NCI-H128 (cell line): ENCODE results near the gene VIT.

Experiments
- DNase-seq: peaks from one replicate; lab custom pipeline; 2025; ENCODE audit not compliant: unreplicated experiment; lab: John Stamatoyannopoulos, UW

The VIT gene

DNA sequence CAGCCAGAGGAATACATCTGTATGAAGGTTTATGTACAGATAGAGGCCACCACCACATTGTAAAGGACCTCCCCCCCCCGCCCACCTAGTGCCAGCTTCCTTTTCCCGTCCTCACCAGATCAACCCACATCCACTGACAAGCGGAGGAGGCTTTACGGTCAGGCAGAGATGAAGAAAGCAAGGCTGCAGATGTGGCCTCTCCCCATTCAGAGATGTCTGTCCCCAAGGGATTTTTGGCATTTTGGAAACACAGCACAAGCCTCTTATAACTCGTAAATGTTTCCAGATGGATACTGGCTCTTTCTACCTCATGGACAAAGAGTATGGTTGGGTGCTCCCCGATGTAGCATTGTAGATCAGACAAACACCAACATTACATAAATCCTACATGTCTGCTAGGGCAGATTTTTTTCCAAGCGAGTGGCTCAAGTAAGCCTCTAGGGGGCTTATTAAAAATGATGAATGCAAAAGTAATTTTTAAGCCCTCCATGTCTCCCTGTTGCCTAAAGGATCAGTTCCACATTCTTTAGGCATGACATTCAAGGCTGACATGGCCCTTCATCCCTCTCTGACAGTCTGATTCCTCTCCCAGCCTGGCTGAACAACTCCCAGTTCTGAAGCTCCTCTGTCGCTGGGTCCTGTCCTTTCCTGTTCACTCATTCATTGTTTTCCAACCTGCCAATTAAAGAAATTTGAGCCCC lies 11.7 kb downstream of the VIT start:
- no peak for DNase-seq

DNA sequence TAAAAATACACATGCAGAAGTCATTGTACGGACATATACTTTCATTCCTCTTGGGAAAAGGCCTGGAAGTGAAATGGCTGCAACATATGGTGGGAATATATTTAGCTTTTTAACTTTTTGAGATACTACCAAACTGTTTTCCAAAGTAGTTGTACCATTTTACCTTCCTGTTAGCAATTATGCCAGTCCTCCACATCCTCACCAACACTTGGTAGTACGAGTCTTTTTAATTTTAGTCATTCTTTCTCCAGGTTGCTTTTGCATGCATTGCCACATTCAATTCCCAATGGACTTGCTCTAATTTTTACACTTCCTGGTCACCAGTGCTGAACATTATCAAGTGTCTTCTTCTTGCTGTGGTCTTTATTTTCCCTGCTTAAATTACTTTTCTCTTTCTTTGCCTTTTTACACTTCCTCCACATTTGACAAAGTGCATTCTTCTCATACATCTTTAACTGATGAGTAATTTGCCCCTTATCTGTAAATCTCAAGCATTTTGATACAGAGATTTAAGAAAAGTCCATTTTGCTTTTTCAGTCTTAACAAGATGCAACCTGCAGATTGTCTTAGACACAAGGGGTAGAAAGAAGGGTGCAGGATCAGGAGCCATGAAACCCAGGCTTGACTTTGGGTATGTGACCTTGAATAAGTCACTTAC lies 14.5 kb downstream of the VIT start:
- no peak for DNase-seq

DNA sequence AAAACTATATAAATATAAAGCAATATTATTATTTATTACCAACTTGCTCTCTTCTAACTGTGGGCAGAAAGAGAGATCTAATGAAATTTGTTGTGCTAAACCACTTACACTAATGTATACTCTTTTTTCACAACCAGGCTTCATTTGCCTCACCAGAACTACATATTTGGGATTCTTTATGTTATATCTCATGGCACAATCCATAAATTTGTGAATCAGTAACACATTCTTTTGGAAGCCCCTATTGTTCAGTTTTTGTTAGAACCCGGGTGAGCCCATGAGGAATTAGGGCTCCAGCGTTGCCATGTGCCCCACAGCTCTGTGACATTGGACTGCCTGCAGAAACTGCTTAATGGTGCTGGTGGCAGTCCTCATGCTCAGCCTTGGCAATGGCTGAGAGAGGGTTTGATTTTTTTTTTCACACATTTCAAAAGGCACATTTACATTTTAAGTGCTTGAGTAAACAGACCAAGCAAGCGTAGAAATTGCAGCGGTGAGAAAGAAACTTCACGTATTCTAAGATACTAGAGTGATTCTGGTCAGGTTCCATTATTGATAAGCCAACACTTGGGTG lies 15.3 kb downstream of the VIT start:
- DNase-seq = no peak

DNA sequence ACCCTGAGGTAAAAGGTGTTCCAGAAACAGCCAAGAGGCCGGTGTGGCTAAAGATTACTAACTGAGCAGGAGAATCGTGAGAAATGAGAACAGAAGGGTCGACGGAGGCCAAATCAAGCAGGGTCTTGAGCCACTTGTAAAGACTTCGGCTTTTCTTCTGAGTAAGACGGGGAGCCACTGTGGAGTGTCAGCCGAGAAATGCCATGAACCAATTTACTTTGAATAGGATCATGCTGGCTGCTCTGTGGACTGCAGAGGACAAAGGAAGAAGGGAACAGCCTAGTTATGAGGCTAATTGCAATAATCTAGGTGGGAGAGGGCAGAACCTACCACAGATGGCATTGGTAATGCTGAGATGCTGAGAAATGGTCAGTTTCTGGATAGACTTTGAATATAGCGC lies 16.8 kb downstream of the VIT start:
- DNase-seq = no peak

DNA sequence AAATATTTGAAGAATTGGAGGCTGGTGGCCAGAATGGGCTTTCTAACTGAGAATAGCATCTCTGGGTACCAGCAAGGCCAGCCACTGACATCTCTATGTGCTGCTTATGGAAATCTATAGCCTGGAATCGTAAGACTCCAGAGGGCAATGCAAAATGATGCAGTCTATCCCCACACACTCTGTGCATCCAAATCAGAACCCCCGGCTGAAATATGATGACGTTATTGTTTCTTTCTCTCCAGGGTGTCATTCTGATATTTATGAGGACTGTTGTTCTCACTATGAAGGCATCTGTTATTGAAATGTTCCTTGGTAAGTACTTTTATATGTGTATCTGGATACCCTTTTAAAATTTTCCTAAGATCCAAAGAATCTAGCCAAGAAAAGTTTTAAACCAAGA lies 19.6 kb downstream of the VIT start:
- no peak for DNase-seq

DNA sequence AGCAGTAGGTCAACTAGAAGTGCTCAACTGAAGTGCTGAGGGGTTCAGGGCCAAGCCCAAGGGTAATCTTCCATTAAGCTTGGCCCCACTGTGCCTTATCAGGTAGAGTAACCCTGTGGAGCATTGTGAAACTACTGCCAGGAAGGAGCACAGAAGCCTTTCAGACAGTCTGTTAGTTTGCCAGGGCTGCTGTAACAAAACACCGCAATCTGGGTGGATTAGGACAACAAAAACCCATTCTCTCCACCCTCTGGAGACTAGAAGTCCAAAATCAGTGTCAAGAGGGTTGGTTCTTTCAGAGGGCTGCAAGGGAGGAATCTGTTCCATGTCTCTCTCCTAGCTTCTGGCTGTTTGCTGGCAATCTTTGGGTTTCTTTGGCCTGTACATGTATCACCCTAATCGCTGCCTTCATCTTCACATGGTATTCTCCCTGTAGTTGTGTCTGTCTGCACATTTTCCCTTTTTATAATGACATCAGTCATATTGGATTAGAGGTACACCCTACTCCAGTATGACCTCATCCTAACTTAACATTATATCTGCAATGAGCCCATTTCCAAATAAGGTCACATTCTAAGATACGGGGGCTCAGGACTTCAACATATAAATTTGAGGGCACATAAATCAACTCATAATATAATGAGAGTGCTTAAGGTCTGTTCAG lies 21.2 kb downstream of the VIT start:
- DNase-seq = no peak

DNA sequence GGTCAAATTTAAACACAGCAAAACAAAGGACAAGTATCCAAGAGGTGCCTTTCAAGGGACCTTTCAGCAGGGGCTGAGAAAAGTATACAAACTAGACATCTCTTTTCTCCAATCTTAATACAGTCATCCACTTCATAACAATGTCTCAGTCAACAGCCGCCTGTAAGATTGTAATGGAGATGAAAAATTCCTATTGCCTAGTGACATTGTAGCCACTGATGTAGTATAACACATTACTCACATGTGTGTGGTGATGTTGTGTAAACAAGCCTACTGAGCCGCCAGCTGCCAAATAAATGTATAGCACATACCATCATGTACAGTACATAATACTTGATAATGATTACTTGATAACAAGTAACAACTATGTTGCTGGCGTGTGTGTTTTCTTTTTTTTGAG lies 31.0 kb downstream of the VIT start:
- DNase-seq = no peak

DNA sequence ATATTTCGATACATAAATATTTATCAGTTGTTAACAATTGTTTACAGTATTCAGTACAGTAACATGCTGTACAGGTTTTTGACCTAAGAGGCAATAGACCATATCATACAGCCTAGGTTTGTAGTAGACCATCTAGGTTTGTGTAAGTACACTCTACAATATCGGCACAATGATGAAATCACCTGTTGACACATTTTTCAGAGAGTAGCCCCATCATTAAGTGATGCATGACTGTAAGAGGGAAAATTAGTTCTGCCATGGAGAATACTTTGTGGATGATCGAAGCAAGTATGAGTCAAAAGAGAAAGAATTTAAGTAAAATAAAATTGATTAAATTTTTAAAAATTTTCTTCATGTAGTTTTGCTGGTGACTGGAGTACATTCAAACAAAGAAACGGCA lies 32.6 kb downstream of the VIT start:
- DNase-seq = no peak

DNA sequence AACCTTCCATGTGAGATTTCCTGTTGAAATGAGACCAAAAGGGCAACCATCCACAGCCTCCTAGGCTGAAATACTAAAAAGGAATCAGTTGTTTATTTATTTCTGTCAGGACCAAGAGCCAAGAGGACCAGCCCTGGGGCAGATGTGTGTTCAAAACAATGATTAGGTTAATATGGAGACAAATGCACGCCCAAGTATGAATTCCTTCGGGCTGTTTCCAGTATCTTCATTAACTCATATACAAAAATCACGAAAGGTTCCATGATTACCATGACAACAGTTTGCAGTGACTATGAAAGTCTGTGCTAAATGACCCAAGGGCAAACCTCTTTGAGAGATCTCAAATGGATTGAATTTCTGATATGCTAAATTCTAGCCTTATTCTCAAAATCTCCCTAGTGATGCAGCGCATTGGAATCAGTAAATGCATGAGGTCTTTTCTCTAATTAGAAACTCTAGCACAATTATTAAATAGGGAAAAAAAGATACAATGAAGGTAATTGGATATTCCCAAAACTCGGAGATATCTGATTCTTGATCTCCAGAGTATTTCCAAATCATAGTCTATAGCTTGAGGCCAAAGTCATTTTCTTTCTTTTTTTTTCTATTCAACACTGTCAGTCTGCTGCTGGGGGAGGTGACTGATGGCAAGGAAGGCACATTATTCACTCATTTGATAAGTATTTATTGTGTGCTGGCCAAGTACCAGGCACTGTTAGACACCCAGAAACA lies 35.6 kb downstream of the VIT start:
- DNase-seq = no peak

DNA sequence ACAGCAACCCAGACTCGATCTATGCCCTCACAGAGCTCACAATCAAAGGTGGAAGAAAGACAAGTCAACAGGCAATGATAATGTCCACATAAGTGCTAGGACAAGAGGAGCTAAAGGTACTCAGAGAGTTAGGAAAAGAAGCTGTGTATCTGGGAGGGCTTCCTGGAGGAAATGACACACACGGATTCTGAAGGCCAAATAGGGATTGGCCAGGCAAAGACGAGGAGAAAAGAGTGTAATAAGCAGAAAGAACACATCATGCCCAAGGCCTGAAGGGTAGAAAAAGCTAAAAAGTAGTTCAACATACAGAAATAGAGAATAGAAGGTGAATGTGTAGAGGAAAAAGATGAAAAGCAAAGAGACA lies 36.1 kb downstream of the VIT start:
- DNase-seq = no peak

DNA sequence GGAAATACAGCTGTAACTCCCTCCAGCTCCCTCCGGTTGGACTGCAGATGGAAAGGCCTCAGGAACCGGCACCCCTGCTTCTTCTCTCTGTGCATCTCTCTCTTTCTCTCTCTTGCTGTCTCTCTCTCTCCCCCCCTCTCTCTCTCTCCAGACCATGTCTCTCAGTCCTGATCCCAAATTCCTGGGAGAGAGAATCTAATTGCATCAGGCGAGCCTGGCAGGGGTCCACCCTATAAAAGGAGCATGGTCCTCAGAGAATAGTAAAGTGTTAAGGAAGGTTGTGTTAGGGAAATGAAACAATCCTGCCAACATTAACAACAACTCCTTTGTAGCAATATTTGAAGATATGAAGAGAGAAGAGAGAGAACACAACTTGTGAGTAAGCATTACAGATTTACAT lies 36.7 kb downstream of the VIT start:
- no peak for DNase-seq

DNA sequence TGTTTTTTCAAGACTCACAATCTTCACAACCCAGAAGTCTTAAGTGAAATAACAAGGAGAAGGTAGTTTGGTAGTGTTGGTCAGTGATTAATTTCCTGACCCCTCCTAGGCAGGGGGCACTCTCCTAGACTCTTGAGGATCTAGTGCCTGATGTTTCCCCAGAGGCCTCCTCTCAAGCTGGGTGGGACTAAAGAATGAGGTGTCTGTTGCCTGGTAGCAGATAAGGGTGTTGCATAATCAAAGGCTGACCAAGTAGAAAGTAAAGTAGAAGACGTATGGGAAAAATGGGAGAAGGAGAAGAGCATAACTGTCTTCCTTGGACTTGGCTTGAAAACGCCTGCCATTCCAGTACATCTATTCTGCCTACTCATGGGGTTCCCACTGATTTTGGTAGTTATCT lies 37.8 kb downstream of the VIT start:
- no peak for DNase-seq

DNA sequence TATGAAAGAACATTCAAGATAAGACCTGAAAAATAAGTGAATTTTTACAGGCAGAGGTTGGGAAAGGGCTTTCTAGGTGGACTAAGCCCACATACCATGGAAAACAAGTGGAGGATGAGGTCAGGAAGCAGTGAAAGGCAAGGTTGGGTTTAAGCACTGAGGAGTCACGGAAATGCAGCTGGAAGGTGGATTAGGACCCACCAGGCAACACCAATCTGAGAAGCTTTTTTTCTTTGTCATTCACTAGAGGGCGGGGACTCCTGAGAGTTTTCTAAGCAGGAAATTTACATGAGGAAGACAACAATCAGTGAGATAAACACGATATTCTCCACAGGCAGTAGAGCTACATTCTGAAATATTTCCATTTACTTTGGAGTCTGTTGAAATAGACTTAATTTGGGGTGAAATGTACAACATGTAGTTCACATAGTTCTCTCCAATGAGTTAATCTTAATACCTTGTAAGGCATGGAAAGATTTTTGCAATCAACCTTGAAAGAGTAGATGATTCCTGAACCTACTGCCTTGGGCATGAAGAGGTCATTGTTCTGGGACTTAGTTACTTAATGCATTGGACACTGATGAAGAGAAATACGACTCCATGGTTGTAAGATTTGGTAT lies 40.7 kb downstream of the VIT start:
- DNase-seq = no peak

DNA sequence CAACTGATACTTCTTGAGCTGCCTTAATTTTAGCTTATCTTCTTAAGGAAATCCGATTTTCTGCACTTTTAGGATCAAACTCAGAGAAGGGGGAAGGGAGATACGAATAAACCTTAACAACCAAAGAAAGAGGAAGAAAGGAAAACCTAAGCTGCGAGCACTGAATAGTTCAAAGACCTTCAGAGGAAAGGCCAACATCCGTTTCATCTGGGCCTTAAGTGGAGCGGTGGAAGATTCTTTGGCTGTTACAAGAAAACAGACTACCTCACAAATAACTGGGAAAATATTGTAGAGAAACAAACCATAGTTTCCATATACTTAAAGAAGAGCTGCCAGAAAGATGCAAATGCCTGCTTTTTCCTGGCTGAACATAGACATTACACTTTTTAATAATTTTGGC lies 43.6 kb downstream of the VIT start:
- no peak for DNase-seq

DNA sequence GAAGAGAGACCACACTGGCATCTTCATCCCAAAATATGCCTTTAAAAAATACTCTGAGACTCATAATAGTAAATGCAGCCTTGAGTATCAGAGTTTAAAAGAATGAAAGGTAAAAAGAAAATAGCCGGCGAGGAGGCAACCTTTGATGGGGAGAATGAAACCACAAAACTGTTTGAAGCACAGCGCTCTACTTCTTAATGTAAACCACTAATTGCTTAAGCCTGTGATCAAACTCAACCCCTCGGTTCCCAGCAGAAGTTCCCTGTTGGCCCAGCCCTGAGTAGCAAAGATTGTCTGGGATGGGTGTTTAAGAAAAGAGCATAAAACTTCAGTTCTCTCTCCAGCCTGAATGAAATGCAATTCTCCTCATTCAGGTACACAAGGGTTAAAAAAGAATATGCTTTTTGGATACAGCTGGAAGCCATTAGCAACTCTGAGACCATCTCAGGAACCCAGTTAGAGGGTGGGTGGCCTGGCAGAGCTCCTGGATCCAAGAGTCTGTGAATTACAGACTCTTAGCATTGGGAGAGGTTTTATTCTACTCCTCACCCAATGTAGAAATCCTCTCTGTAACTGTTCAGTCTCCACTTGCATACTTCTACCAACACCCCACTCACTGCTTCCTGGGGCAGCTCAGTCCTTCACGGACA lies 44.8 kb downstream of the VIT start:
- DNase-seq = no peak

DNA sequence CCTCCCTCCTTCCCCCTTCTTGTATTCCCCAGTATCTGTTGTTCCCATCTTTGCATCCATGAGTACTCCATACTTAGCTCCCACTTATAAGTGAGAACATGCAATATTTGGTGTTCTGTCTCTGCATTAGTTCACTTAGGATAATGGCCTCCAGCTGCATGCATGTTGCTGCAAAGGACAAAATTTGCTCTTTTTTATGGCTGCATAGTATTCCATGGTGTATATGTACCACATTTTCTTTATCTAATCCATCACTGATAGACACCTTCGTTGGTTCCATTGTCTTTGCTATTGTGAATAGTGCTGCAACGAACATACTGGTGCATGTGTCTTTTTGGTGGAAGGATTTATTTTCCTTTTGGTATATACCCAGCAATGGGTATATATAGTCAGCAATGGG lies 47.4 kb downstream of the VIT start:
- DNase-seq = no peak

DNA sequence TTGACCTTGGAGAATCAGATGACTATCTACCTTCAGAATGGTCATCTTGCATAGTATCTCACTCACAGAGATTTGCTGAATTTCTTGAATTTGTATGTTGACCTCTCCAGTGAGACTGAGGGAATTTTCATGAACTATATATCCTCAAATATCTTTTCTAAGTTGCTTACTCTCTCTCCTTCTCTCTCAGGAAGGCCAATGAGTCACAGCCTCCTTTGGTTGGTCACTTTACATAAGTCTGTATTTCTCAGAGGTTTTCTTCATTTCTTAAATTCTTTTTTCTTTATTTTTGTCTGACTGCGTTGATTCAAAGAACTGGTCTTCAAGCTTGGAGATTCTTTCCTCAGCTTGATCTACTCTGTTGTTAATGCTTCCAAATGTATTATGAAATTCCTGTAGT lies 51.7 kb downstream of the VIT start:
- no peak for DNase-seq

DNA sequence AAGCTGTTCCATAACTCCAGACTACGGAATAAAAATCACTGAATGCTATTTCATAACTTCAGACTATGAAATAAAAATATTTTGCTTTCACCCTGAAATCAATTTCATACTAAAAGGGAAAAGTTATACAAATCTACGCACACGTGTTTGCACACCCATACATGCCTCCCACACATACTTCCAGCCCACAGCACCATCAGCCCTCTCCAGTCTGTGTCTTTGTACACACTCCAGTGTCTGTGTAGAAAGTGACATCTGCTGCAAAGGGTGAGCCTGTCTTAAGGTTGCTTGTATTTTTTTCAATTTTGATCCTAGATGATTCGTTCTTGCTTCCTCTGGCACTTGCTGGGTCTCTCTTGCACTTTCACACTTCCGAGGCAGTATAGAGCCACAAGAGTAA lies 53.6 kb downstream of the VIT start:
- DNase-seq = no peak

DNA sequence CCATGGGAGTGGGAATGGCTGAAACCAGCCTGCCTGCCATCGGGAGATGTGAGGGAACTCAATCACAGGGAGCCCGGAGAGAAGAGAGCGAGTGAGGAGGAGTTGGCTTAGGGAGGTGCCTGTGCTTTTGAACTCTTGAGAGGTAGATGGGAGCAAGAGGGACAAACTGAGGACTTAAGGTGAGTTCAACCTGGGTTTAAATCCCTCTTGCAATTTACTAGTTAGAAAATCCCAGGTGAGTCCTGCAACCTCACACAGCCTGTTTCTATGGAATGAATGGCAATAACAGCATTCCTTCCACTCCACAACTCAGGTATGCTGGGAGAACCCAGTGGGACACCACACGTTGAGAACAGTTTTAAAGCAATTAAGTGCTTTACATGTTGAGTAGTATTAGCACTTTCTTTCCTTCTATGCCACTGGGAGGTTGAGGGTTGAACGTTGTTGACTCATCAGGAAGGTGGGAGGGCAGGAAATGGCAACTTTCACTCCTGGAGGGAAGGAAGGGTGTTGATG lies 57.3 kb downstream of the VIT start:
- no peak for DNase-seq

DNA sequence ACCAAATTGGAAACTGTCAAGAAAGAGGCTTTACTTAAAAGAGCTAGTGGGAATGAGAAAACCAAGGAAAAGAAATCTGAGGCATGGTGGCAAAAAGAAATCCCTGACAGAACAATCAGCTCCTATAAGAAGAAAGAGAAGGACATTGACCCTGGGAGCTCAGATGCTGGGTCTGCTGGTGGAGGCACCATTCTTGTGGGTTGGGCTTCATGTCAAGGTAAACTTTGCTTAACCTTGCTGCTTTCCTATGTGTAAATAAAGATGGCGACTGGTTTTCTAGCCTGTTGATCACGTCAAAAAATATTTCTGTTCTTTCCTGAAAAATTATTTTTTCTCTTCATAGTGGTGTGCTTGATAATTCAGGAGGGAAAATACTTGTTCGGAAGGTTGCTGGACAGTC lies 58.1 kb downstream of the VIT start:
- DNase-seq = no peak

DNA sequence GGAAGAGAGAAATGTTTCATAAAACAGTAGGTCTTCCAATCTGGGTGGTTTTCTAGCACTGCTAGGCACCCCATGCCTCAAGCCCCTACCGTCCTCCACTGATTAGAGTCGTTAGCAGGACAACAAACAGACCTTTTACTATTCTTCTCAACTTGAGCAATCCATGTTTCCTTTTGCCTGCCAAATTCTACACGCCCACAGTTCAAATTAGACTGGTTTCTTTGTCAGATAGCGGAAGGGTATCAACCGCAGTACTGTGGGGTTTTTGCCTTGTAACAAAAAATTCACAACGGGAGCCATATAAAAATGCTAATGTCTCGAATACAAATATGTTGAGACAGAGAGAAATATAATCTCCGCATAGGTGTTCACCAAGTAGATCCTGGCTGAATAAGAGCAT lies 59.9 kb downstream of the VIT start:
- no peak for DNase-seq
